Right ventricle myocardium inferior (tissue), 1 donor: ENCODE results near the gene ATXN1. TPM values are rescaled to one million over a fixed set of nuclear protein-coding genes. Genes with fewer than 3 reads are reported as not detected.
A peak's percentile ranks its signal among the peaks of the same experiment; 100 is the strongest.

Experiments
- ATAC-seq: fragments of 200-7000 bp; cut with Tn5 transposase; one replicate; pipeline ENCODE4 v1.9.1; 2020; ENCODE audit warnings: mild to moderate bottlenecking, moderate library complexity
- DNase-seq: peaks from one replicate; pipeline ENCODE4 v3.0.0; 2021; ENCODE audit errors: missing footprints
- intact Hi-C: fragments of 100-400 bp; cut with DNase I; formaldehyde crosslinking; loops from one replicate; pipeline ENCODE4 v1.11.0; 2022
- total RNA-seq: library from RNA; stranded (reverse); fragmentation: NEBNext Ultra II Directional; extraction: Animal tissue kit (Norgen Biotek cat#: 25700); gene quantifications from one replicate; pipeline ENCODE4 v1.2.1, GENCODE V29; 2021
- donor health status: DM: no; HTN: yes; CAD: no; lungs with severe emphysema.

Gene ATXN1
- total RNA-seq, 1 donor from 2014 or later, result 42.5 TPM

- no peak for ATAC-seq
- no peak for DNase-seq
- intact Hi-C loops, result no loop called here
These were observed 458.3 kb downstream of the ATXN1 start for GRCh38 chr6:16302721-16303552.

- DNase-seq, result no peak
- ATAC-seq, result no peak
- intact Hi-C loops, result no loop called here
These were observed 459.7 kb downstream of the ATXN1 start for GRCh38 chr6:16301511-16301910.

DNA sequence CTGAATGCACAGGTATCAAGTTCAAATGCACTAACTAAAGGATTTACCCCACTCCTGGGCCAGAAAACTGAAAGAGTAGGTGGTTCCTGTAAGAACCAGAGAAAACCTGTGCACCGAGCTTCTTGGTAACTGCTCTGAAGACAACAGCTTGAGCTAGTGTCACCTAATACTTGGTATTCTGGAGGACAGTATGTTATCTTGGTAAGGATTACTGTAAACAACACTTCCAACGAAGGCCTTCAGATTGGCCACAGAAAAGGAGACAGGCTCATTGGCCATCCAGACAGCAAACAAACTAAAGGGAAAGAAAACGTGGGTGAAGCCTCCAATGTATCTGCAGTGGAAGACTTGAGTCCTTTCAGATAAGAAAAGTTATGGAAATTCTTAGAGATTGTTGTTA is 461.4 kb downstream of the ATXN1 start:
- no peak for ATAC-seq
- DNase-seq, result no peak
- intact Hi-C loops, result no loop called here

- ATAC-seq (no peak), DNase-seq (no peak)
- intact Hi-C loops, result no loop called here
These were observed 465.1 kb downstream of the ATXN1 start for GRCh38 chr6:16296061-16296670.

DNA sequence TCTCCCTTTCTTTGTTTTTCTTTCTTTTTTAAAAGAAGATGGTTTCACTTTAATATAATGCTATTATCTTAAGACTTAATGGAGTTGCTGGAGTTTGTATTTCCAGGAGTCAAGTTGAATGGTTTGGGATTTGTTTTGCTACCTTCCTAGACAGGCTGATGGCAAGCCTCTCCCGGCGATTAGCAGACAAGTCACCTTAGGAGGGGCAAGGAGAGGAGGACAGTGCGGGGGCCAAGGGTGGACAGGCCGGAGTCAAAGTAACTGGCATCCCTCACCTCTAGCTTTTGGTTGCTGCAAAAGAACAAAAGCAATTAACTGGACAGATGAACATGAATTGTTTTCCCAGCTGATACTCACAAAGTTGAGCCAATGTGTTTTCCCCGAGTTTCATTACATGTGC is 465.8 kb downstream of the ATXN1 start:
- intact Hi-C loops, result no loop called here

GRCh38 chr6:16295060-16295459 is 466.2 kb downstream of the ATXN1 start:
- ATAC-seq (no peak), DNase-seq (no peak)
- intact Hi-C loops, result no loop called here

More for the DNA sequence above, 465.8 kb downstream of the ATXN1 start:
- no peak for ATAC-seq
- no peak for DNase-seq

DNA sequence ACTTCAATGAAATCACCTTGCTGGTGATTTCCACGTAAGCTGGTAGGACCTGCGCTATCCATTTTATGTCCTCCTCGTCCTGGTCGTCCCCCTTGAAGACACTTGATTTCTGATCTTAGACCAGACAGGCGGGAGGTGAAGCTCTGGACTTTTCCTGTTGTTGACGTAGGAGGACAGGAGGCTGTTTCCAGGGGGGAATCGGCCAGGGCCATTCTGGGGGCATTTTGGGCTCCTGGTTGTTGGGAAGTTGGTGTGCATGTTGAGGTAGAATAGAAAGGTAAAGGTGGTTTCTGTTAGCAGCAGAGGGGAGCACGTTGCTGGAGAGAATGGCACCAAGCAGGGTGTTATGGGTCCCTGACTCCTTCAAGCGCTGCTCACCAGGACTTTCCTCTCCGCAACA is 466.9 kb downstream of the ATXN1 start:
- DNase-seq (no peak), ATAC-seq (no peak)
- intact Hi-C loops, result no loop called here

DNA sequence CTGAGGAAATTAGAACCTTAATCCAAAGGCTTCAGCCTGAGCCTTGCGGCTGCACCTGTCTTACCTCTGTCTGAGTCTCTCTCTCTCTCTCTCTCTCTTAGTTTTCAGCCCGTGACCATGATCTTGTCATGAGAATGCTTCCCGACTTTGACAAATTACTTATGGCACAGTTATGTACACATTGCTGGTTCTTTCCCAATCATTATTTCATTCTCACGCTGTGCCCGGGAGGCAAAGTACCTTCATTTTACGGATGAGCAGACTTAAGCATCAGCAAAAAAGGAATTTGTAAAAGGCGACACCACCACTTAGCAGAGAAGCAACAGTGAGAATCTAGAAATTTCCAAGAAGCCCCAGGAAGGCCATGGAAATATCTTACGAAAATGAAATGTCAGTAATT is 468.3 kb downstream of the ATXN1 start:
- intact Hi-C loops, result no loop called here
- ATAC-seq, result no peak
- DNase-seq, result no peak

DNA sequence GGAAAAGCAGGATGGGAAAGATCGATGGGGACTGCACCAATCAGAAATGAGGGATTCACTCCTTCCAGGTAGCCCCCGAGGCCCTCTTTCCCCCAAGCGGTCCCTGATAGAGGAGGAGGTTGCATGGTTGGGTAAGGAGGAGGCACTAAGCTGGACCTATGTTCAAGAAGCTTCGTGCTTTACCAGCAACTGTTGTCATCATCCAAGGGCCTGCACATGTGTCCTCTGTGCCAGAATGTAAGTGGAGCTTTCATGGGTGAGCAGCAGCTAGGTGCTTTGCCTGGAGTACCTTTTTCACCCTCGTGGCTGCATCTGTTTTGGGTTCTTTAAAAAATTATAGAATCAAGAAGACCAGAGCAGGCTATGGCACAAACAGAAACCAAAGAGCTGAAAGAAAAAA is 468.8 kb downstream of the ATXN1 start:
- DNase-seq (no peak), ATAC-seq (no peak)
- intact Hi-C loops, result no loop called here

- intact Hi-C loops, result no loop called here
- no peak for DNase-seq
- no peak for ATAC-seq
These were observed 469.5 kb downstream of the ATXN1 start for GRCh38 chr6:16291739-16292138.

DNA sequence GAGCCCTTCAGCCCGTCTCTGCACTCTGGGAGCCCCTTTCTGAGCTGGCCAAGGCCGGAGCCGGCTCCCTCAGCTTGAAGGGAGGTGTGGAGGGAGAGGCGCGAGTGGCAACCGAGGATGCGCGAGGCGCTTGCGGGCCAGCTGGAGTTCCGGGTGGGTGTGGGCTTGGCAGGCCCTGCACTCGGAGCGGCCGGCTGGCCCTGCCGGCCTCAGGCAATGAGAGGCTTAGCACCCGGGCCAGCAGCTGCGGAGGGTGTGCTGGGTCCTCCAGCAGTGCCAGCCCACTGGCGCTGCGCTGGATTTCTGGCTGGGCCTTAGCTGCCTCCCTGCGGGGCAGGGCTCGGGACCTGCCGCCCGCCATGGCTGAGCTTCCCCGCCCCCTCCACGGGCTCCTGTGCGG is 473.1 kb downstream of the ATXN1 start:
- intact Hi-C loops, result no loop called here
- ATAC-seq (no peak), DNase-seq (no peak)

DNA sequence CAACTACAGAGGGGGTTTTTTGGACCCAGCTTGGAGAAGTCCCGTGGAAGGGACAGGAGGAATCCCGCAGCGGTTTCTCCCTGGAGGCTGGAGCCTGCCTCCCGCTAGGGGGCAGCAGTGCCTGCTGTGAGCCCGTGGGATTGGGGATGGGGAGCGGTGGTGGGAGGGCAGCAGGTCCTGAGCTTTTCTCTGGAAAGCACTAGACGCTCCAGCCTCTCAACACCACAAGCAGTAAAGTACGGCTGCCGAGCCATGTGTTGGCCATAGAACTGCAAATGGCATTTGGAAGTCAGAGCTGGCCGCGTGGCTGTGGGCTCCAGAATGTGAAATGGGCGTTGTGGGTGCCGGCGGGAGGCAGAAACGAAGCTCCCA is 475.1 kb downstream of the ATXN1 start:
- DNase-seq (no peak), ATAC-seq (no peak)
- intact Hi-C loops, result no loop called here

GRCh38 chr6:16285467-16286150 is 475.7 kb downstream of the ATXN1 start:
- DNase-seq (no peak), ATAC-seq (peak; percentile 15)
- intact Hi-C loops, result no loop called here

GRCh38 chr6:16284472-16284871 is 476.8 kb downstream of the ATXN1 start:
- DNase-seq (no peak), ATAC-seq (no peak)
- intact Hi-C loops, result no loop called here

DNA sequence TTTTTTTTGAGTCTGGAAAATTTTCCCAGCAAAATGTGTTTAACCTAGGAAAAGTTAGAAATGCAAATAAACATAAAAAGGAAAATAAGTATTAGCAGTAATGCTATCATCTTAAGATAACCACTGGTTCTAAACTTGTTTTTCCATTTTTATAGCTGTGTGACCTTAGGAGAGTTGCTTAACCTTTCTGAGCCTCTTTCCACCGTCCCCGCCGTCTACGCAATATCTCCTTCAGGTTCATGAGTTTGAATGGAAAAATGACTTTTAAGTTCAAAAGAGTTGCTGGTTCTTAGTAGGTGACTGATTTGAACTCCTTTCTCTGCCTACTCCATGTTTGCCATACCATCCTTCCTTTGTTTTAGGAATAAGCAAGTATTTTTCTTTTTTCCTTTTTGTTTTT is 478.9 kb downstream of the ATXN1 start:
- ATAC-seq (no peak), DNase-seq (no peak)
- intact Hi-C loops, result no loop called here

DNA sequence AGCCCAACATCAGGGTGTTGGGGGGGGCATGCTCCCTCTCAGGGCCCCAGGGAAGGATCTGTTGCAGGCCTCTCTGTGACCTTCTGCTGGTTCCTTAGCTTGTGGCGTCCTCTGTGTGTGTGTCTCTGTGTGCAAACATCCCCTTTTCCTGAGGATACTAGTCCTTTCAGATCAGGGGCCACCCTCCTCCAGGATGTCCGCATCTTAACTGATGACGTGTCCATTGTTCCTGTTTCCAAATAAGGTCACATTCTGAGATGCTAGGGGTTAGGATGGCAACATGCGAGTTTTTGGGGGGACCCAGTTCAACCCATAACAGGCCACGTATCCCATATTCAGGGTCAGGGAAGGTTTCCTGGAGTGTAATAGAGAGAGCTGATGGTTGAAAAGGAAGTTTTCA is 482.0 kb downstream of the ATXN1 start:
- ATAC-seq (no peak), DNase-seq (no peak)
- intact Hi-C loops, result loop anchor here (10.0 kb wide), 1 partner anchor 54 kb away; no protein-coding TSS in a partner anchor

- ATAC-seq (no peak), DNase-seq (no peak)
- intact Hi-C loops, result loop anchor here (10.0 kb wide), 1 partner anchor 54 kb away; no protein-coding TSS in a partner anchor
These were observed 482.5 kb downstream of the ATXN1 start for GRCh38 chr6:16278750-16279149.

- intact Hi-C loops, result loop anchor here (10.0 kb wide), 1 partner anchor 53 kb away; no protein-coding TSS in a partner anchor
- DNase-seq (no peak), ATAC-seq (peak; percentile 43)
These were observed 483.1 kb downstream of the ATXN1 start for GRCh38 chr6:16278048-16278724.
